Stimulated activated CD8-positive, alpha-beta memory T cell treated with anti-CD3 and anti-CD28 coated beads, Interleukin-15, amount 100 ng/mL, for 1 hour (primary cell): Measurements from ENCODE around the gene DPF1.
"Not testable (repeated sequence)": the region's sequence is repeated elsewhere in the genome, so short reads cannot be mapped to it uniquely, and the experiment has no call there.

Experiments used
- DNase-seq: peaks from one replicate; pipeline ENCODE4 v3.0.0-alpha.2; 2020; ENCODE audit warnings: low read depth

DPF1 gene

GRCh38 chr19:38224014-38224862 lies at the start of gene DPF1:
Gene DPF1 (minus strand): TSS chr19:38224222. CDS start chr19:38224142, 80 bp downstream.
- DNase-seq = no peak

GRCh38 chr19:38273499-38273898 lies 49.5 kb upstream of the DPF1 start:
- no peak for DNase-seq

- DNase-seq = no peak
Observed at GRCh38 chr19:38270587-38271167, 46.7 kb upstream of the DPF1 start.

- no peak for DNase-seq
Observed at GRCh38 chr19:38268539-38268938, 44.5 kb upstream of the DPF1 start.

GRCh38 chr19:38267761-38268483 lies 43.9 kb upstream of the DPF1 start:
- DNase-seq = no peak

- DNase-seq = no peak
Observed at GRCh38 chr19:38266981-38267597, 43.1 kb upstream of the DPF1 start.

- DNase-seq = no peak
Observed at GRCh38 chr19:38265921-38266429, 42.0 kb upstream of the DPF1 start.

- no peak for DNase-seq
Observed at GRCh38 chr19:38265213-38265861, 41.3 kb upstream of the DPF1 start.

GRCh38 chr19:38264486-38265212 lies 40.6 kb upstream of the DPF1 start, which contains the start of gene SPINT2:
Gene SPINT2 (plus strand): TSS chr19:38264573. CDS start chr19:38264893, 320 bp downstream.
- DNase-seq = no peak

GRCh38 chr19:38263689-38264485 lies 39.9 kb upstream of the DPF1 start:
- peak; percentile 48 for DNase-seq

GRCh38 chr19:38262585-38263268 lies 38.7 kb upstream of the DPF1 start:
- DNase-seq = no peak

GRCh38 chr19:38261942-38262341 lies 37.9 kb upstream of the DPF1 start:
- DNase-seq = not testable (repeated sequence)

GRCh38 chr19:38255383-38256014 lies 31.5 kb upstream of the DPF1 start:
- DNase-seq = no peak

GRCh38 chr19:38253788-38254187 lies 29.8 kb upstream of the DPF1 start:
- DNase-seq = no peak

GRCh38 chr19:38252941-38253691 lies 29.1 kb upstream of the DPF1 start:
- no peak for DNase-seq

- no peak for DNase-seq
Observed at GRCh38 chr19:38252385-38252784, 28.4 kb upstream of the DPF1 start.

- DNase-seq = no peak
Observed at GRCh38 chr19:38251564-38252051, 27.6 kb upstream of the DPF1 start.
